Stimulated activated CD4-positive, alpha-beta T cell treated with anti-CD3 and anti-CD28 coated beads, Interleukin-15, amount 100 ng/mL, for 24 hours (primary cell): Measurements from ENCODE around the gene SHROOM1.
"Not testable (repeated sequence)": the region's sequence is repeated elsewhere in the genome, so short reads cannot be mapped to it uniquely, and the experiment has no call there.

Source experiments
- DNase-seq: peaks from one replicate; pipeline ENCODE4 v3.0.0-alpha.2; 2020

The SHROOM1 gene

DNA sequence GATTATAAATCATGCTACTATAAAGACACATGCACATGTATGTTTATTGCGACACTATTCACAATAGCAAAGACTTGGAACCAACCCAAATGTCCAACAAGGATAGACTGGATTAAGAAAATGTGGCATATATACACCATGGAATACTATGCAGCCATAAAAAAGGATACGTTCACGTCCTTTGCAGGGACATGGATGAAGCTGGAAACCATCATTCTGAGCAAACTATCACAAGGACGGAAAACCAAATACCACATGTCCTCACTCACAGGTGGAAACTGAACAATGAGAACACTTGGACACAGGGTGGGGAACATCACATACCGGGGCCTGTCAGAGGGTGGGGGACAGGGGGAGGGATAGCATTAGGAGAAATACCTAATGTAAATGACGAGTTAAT lies 24.6 kb downstream of the SHROOM1 start:
- not testable (repeated sequence) for DNase-seq

DNA sequence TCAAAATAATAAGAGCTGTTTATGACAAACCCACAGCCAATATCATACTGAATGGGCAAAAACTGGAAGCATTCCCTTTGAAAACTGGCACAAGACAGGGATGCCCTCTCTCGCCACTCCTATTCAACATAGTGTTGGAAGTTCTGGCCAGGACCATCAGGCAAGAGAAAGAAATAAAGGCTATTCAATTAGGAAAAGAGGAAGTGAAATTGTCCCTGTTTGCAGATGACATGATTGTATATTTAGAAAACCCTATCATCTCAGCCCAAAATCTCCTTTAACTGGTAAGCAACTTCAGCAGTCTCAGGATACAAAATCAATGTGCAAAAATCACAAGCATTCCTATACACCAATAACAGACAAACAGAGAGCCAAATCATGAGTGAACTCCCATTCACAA lies 26.2 kb downstream of the SHROOM1 start:
- DNase-seq, result not testable (repeated sequence)

DNA sequence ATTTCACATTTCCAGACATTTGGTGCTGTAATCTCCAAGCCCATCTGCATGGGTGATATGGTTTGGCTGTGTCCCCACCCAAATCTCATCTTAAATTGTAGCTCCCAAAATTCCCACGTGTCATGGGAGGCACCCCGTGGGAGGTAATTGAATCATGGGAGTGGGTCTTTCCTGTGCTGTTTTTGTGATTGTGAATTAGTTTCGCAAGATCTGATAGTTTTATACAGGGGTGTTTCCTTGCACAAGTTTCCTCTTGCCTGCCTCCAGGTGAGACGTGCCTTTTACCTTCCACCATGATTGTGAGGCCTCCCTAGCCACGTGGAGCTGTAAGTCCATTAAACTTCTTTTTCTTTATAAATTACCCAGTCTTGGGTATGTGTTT lies 27.8 kb downstream of the SHROOM1 start:
- DNase-seq, result not testable (repeated sequence)

DNA sequence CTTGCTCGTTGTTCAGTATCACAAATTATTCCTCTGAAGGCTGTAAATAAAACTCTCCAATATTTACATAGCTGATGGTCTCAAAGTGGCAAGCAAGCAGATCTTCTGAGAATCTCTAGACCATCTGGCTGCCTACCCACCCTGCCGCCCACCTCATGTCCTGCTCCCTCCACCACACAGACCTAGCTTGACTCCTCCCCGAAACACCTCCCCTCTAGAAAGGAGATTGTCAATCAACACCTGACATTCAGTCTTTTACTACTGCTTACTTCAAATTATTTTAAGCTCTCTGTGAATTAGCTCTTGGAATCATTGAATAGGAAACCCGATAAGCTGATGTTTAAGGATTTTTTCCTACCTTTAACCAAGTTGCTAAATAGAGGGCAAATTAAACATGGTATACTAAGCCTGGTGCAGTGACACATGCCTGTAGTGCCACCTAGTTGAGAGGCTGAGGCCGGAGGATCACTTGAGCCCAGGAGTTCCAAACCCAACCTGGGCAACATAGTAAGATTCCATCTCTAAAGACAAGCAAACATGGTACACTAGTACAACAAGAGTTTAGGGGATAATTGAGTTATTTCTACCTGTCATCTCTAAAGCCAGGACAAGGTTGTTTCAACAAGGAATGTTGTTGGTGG lies 28.3 kb downstream of the SHROOM1 start:
- no peak for DNase-seq

DNA sequence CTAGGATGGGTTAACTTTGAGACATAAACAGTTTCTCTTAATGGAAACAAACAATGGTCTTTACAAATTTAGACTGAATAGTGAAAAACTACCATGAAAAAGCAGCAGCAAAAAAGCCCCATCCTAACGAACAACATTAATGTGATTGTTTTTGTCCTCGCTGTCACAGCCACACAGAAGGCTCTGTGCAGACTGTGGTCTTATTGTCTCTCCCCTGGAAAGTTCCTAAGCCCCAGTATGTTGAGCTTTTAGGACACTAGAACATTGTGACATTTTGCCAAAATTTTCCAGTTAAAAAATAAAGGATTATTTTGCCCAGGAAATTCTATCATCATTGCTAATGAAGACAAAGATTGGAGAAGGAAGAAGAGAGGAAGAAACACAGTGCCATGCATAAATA lies 29.9 kb downstream of the SHROOM1 start:
- DNase-seq, result no peak

DNA sequence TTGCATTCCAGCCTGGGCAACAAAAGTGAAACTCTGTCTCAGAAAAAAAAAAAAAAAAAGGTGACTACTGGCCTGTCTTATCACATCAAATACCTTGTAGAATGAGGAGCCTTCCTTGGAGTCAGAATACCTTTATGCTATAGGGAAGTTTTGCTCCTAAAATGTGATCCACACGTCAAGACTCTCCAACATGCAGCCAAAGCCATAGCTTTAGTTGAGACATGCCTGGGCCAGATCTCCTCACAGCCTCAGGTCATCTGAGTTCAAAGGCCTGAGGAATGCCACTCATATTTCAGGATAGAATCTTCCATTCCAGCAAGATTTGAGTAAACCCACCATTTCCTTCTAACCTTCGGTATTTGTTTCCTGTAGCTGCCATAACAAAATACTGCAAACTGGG lies 31.1 kb downstream of the SHROOM1 start:
- no peak for DNase-seq

DNA sequence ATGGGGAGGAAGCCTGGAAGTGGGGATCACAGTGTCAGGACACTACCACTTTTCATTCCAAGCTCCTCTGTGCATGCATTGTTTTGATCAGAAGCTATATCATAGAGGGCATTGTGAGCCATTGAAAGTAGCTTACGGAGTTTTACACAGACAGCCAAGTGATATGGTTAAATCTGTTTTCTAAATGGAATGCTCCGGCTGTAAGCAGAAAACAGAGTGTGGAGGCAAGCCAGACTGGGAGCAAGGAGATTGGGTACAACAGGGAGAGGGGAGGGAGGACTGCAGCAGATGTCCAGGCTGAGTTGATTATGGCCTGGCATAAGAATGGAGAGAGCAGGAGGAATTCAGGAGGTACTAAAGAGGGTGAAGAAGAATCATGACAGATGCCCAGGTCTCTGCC lies 32.8 kb downstream of the SHROOM1 start:
- DNase-seq, result no peak

DNA sequence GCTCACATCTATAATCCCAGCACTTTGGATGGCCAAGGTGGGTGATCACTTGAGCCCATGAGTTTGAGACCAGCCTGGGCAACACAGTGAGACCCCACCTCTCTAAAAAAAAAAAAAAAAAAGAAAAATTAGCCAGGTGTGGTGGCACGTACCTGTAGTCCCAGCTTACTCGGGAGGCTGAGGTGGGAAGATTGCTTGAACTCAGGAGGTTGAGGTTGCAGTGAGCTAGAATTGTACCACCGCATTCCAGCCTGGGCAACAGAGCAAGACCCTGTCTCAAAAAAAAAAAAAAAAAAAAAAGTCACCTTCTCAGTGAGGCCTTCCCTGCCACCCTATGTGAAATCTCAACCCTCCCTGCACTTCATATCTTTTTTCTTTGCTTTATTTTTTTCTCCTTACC lies 39.4 kb downstream of the SHROOM1 start:
- DNase-seq, result no peak

DNA sequence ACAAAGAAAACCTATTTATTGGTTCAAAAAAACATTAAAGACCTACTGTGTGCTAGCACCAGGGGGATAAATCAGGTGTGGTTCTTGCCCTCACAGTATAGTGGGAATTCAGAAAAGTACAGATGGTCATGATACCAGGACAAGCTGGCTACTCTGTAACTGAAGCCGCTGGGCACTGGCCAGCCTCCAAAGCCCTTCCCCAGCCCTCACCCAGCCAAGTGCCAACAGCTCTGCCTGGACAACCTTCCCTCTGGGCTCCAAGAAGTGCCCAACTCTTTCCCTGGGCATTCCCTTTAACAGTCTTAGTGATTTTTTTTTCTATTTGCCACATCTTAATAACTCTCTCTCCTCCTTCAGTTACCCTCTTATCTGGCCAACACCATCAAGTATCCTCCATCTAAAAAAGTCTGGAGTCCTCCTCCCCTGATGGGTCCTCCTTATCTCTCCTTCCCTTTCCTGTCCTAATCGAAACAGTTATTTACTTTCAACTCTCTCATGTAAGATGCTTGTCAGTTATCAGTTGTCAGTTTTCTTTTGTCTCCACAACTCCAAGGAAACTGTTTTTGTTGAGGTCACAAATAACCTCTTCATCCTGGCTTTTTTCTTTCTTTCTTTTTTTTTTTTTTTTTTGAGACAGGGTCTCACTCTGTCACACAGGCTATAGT lies 40.1 kb downstream of the SHROOM1 start:
- no peak for DNase-seq

DNA sequence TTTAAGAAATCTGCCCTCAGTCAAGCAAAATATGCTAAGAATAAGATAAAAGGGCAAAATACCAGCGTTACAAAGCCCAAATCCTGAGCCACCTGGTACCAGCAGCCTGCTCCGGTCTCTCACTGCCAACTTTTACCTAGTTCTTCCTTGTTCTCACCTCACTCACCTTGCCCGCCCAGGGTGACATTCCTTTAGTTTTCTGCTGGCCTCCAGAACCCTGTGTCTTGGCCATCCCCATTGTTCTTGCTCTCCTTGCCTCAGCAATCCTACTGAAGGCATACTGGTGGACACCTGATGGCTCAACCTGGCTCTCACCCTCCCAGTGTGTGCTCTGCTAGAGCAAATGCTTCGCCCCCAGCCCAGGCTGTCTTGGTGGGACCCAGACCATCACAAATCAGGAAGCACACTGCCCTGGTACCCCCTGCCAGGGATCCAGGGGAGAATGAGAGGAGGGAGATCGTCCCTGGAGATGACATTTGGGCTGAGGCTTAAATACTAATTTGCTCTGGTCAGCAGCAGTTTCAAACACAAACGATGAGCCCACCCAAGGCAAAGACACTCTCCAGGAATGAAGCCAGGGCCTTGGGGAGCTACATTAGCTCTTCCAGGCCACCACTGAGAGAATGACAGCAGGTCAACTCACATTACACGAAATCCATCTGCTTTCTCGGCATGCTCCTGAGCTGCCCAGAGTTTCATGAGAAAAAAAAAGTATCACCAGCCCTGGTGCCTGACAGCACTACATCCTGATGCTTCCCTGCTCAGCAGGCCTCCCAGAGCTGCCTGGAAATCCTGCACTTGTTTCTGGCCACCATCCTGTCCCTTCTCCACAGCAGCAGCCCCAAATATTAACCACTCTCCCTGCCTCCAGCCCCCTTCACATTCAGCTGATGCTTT lies 41.2 kb downstream of the SHROOM1 start:
- no peak for DNase-seq

DNA sequence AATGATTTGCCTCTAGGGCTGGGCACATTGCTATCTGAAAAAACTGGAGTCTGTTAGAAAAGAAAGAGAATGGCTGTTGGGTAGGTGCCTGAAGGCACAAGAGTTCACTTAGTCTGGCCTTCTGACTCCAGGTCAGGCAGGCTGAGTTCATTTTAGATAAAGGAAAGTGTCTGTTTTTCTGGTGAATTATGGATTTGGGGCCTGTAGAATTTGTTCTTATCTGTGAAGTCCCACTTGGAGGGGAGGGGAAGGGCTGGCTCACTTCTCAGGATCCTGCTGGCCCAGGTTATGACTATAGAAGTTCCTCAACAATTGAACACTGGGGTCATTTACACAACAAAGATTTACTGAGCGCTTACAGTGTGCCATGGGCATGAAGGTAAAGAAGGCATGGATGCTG lies 41.9 kb downstream of the SHROOM1 start:
- no peak for DNase-seq

DNA sequence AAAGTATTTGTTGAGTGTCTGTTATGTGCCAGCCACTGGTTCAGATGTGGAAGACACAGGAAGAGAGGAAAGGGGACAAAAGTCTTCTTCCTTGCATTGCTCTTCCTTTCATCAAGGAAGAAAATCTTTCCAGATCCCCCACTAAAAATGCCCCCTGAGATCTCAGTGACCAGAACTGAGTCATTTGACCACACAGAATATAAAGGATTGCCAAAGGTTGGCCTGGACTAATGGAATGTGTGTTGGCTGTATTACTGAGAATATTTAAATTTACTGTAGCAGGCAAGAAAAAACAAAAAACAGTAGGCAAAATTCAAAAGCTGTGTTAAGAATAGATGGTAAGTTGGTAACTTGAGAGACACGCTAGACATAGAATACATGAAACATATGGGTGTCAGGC lies 43.4 kb downstream of the SHROOM1 start:
- DNase-seq, result no peak

DNA sequence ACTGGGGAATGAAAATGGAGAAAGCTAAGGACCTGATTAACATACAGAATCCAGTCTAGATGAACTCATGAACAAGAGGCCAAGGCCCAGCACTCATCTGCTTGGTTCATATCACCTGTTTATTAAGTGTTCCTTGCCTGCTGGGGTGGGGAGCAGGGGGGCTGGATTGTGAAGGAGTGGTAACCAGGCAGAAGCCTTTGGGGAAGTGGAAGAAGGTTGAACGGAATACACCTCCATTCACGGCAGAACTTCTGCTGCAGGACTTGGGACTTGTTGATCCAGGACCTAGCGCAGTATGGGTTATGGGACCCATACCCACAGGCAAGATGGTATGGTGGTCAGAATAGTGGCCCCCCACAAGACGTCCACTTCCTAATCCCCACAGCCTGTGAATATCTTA lies 44.6 kb downstream of the SHROOM1 start:
- DNase-seq, result no peak

DNA sequence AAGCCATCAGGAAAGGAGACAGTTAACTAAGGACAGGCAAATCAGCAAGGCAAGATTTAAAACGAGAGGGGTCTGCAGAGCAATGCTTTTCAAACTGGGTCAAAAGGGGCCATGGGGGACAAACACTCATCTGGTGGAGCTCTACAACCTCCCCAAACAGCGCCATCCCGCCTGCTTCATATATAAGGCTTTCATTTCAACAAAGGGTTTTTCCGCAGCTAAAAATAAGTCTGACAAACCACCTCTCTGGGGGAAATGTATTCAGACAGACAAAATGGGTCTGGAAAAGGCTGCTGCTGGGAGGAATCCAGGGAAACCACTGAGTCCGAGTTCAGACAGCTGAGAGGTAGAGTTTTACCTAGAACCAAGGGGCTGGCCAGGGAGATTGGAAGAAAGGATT lies 45.1 kb downstream of the SHROOM1 start:
- no peak for DNase-seq

DNA sequence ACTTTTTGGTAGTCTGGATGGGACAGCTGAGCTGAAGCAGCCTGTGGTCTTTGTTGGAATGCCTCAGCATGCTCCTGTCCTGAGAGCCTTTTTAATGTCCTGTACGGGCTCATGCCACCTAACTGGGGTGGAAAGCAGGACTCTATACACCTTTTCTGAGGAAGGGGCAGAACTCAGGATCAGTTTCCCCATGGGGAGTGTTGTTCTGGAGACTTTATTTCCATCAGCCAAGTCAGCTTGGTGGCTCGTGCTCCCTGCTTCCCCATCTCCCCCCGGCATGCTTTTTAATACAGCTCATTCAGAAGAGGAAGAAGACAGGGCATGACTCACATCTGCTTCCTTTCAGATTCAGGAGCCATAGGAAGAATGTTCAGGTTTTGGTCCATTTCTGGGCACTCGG lies 48.3 kb downstream of the SHROOM1 start:
- DNase-seq, result no peak

DNA sequence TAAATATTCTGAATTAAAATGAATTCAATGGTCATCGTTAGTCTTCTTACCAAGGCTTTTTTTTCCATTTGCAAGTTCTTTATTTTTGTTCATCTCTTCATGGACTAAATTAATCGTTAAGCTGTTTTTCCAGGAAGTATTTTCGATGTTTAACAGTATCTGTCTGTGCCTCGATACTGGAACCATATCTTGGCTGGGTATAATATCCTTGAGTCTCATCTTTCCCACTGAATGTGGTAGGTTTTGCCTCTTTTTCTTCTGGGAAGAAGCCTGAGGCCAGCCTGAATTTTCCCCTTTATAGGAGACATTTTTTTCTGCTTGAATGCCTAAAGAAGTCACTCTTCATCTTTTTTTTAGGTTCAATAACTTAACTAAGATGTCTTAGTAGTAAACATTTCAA lies 49.4 kb downstream of the SHROOM1 start:
- no peak for DNase-seq

DNA sequence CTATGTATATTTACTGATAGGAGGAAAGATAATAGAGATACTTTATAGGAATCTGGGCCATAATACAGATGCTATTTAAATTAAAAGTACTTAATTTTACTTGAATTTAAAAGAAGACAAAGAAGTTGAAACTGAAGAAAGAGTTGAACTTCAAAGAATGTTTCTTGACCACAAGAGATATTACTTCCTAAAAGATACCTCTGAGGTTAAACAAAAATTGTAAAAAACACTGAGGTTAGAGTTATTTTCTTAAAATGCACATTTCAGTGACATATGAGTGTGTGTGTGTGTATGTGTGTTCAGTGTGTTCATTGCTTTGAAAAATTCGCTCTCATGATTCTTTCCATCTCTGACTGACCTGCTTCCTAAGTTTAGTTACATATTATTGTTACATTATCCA lies 49.9 kb downstream of the SHROOM1 start:
- no peak for DNase-seq

DNA sequence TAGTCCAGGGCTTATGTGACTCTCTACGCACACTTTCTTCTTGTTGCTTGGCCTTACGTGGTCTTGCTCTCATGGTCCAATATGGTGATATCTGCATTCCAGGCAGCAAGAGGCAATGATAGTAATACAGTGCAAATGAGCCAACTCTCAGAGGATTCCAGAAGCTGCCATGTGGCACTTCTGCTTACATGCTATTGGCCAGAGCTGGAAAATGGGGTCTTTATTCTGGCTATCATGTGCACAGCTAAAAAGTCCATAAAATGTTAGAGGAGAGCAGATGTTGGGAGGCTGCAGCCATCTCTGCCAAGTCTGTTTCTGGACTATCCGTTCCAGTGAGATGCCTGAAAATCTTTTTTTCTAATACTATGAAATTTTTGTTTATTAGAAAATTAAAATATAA lies 50.5 kb downstream of the SHROOM1 start:
- DNase-seq, result no peak

DNA sequence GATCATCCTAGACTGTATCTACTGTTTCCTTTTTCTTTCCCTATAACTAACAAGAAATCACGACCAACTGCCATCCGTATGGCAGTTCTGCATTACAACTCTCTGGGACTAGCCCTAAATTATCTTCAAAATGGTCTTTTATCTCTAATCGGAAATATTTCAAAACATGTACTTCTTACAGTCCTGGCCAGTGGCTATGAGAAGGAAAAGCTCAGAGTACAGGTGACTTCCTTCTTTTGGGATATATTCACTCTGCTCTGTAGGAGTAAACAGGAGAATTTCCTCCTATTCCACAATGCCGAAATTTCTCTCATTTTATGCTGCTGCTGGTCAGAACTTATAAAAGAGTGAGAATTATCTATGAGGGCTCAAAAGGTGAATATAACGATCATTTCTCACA lies 51.6 kb downstream of the SHROOM1 start:
- no peak for DNase-seq

DNA sequence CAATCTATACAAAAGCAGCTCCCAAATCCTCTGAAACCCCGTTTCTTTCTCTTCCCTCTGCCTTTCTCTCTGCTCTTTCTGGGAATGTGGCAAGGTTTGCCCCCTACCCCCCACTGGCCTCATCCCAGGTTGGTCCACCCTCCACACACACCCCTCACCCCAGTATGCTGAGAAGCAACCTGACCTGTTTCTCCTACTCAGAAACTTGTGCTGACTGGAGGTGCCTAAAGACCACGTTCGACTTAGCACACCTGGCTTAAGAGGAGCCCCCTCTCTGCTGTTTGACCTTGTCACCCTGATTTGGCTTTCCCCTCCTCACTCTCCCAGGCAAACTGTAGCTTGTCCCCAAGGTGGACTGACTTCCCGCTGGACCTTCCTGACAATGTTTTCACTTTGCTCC lies 52.3 kb downstream of the SHROOM1 start:
- DNase-seq, result no peak

DNA sequence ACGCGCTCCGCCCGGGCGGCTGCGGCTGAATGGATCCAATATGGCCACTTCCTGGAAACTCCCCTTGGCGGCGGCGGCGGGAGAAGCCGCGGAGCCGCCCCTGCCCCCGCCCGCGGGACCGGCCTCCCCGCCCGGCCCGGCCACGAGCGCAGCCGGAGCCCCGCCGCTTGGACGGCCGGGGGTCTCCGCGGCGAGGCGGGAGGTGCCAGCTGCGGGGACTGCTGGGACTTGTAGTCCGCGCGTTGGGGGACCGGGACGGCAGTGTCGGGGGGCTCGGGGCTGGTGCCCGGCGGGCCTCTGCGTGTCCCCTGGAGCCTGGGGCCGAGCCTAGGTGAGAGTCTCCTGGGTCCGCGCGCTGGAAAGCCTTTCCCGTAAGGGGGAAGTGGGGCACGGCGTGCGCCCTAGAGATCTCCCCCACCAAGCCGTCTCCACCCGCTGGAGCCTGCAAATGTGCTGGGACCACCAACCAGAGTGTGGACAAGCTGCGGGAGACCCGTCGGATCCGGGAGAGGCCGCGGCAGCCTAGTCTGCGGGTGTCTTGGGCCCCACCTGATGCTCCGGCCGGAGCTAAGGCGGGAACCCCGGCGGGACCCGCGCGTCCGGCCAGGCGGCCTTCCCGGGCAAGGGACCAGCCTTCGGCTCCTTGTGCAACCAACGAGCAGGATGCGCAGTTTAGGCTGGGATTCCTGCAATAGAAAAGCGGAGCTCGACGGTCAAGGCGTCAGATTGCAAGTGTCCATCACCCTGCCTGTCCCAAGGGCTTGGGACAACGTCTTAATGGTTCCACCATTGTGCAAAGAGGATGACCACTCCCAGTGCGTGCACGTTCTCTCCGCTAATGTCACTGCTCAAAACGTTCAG lies 53.0 kb downstream of the SHROOM1 start, which contains the start of gene SEPTIN8:
TSS of gene SEPTIN8 (minus strand) at position 31 of the 861 bp plus-strand sequence. CDS start 102 bp downstream, outside the sequence.
- peak; percentile 58 for DNase-seq

DNA sequence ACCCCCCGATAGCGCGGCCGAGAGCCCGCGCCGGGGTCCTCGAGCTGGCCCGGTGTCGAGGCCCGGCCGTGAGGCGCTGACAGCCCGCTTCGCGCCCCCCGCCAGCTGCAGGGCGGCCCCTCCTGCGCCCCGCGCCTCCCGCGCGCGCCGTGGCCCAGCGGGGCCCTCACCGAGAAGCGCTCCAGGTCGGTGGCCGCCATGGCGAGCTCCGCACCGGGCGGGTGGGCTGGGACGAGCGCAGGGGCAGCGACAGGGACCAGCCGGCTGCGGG lies 53.6 kb downstream of the SHROOM1 start:
- DNase-seq, result no peak
